Measurements from ENCODE around the gene HOXA9.

HOXA9 gene

DNA sequence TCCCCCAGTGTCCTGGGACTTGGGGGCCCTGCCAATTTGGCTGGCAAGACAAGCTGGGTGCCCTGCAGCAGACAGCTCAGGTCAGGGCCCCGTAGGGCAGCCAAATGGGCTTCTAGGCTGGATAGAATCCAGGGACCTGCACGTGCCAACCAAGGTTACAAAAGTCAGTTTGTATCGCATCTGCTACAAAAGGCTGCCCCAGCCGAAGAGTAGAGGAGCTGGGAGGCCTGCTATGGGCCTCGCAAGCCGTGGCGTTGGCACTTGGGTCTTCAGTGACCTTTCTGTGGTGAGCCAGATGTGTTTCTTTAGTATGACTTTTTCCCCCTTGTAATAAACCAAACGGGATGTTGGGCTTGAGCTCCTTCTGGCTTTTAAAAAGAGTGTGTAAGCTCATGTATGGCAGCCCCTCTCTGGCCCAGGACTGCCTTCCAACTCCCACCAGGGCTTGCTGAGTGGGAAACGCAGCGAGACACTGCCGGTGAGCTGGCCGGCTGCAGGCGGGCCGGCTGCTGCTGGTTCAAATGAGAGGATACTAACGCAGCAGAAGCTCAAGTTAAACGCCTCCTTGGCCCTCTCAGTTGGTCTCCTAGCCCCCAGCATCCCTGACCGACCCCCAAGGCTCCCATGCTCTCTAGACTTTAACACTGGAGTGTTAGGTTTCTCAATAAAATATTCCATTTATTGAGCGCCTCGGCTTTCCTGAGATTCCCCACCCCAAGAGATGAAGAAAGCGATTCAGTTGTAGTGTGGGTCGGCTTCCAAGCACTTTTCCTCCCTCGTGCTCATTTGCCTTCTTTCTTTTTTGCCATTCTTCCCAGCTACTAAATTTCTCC lies 11.8 kb upstream of the HOXA9 start:
- peak; percentile 19 for DNase-seq (ENCODE audit: low read depth)

DNA sequence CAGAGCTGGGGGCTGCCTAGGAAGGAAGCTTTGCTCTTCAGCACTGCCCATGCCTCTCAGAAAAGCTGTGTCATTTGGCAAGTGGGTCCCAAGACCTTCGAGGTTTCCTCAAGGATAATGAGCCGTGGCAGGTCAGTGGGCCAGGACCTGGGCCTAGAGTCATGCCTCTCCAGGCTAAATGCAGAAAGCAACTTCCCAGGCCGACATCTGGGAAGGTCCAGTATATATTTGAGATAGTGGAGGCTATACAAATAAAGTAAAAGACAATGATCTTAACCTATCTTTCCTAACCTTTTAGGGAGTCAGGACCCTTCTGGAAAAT lies 11.1 kb upstream of the HOXA9 start:
- DNase-seq (ENCODE audit: low read depth): no peak

DNA sequence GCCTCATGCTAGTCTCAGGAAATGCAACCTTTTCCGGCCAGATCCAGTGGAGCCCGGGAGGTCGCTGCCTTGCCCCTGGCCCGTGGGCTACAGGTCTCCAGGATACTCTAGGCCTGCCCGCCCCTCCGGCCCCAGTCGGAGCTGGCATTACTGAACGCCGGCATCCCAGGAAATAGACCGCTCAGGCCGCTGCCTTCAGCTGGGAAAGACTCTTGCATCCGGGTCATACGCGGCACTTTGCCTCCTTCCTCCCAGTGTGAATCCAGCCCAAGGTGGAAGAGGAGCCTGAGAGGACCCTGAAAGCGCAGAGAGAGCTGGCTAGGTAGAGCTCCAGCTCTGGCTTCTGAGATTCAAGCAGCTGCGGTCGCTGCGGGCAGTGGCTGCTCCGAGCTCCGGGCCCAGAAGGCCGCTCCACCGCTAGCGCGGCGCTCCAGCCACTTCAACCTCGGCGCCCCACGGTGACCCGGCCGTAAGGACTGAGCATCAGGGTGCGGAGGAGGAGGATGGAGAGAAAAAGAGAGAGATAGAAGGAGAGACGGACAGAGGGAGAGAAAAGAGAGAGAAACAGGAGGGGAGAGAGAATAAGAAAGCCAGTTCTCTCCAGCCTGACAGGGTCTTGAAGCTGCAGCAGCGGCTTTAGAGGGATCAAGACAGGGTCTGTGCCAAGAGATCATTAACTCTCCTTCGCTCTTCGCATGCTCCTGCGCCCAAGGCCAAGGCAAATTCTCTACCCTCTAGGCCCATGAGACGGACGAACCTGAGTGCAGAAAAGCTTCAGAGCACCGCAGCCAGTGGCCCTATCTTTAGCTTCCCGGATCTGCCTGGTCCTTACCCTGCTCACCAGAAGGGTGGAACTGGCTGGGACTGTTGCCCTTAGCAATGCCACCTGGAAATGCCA lies 10.5 kb upstream of the HOXA9 start:
- peak; percentile 37 for DNase-seq (ENCODE audit: low read depth)

DNA sequence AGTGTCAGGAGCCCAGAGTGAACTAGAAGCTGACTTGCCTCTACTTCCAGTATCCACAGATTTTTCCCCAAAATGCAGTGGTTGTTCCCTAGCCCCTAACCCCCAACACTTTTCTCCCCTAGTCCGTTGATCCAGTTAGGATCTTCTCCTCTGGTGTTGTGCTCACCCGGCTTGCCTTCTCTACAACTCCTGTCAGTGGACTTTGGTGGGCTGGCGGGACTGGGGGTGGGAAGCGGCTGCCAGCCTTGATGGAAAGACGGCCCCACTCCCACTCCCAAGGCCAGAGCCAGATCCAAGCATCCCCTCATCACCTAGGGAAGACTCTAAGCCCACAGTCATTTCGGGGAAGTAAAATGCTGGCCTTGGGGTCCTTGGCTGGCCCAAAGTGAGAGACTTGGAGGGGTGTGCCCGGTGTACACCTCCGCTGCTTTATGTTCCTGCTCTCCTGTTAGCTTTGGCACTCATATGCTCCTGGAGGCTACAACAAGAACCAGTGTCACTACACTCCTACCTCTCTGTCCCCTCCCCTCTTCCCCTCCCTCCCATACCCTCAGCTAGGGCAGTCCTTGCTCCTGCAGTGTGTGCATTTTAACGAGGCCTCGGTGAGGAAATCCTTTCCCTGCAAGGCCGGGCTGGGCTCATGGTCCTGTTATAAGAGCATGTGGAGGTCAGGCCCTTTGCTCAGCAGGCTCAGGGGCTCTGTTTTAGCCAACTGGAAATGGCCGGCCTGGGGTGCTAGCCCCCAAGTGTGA lies 9.7 kb upstream of the HOXA9 start:
- DNase-seq (ENCODE audit: low read depth): peak; percentile 66

DNA sequence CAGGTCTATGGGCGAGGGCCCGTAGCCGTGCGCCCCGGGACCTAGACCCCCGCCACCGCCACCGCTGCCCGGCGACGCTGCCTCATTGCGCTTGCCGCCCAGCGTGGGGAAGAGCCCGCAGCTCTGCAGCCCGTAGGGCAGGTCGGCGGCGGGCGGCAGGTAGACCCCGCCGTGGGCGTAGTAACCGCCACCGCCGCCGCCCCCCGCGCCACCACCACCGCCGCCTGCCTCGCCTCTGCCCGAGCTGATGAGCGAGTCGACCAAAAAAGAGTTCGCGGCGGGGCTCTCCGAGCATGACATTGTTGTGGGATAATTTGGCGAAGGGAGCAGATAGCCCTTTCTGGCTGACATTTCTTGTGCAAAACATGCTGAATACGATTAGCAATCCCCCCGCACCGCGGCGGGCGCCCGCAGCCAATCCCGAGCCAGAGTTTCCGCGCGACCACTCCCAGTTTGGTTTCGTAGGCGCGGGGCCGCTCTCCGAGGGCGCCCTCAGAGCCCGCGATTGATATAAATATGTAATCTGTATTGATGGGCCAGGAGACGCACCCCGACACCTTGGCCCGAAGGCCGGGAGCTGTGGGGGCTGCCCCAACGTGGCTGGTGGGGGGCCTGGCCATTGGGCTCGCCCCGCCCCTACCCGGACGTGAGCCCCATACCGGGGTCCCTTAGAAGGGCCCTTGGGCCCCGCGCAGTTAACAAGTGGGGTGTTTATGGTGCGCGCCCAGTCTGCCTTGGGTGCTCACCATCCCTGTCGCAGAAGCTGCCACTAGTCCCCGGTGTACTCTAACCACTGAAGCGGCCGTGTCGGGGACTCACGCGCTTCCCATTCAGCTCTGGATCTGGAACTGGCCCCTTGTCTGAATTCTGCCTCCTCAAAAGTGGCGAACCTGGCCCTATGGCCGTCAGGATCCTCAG lies 8.9 kb upstream of the HOXA9 start, which contains the start of gene HOXA10:
Gene HOXA10, minus strand, starts transcription at position 365 of the 918 bp plus-strand sequence. Its CDS starts 14 bp downstream, at position 351.
- peak; percentile 58 for DNase-seq (ENCODE audit: low read depth)

DNA sequence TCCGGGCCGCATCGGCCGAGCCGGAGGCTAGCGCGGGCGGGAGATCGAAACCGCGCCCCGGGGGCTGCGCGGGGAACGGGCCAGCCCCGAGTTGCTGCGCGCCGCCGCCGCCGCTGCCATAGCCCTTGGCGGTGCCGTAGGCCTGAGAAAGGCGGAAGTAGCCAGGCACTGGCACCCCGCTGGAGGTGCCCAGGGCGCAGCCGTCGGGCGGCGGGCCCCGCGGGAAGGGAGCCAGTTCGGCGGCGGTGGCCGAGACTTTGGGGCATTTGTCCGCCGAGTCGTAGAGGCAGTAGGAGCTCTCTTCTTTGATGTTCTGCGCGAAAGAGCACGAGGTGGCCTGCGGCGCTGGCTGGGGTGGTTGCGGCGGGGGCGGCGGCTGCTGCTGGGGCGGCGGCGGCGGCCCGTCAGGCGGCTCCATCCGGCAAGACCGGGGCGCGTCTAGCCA lies 8.2 kb upstream of the HOXA9 start:
- DNase-seq (ENCODE audit: low read depth): peak; percentile 4

DNA sequence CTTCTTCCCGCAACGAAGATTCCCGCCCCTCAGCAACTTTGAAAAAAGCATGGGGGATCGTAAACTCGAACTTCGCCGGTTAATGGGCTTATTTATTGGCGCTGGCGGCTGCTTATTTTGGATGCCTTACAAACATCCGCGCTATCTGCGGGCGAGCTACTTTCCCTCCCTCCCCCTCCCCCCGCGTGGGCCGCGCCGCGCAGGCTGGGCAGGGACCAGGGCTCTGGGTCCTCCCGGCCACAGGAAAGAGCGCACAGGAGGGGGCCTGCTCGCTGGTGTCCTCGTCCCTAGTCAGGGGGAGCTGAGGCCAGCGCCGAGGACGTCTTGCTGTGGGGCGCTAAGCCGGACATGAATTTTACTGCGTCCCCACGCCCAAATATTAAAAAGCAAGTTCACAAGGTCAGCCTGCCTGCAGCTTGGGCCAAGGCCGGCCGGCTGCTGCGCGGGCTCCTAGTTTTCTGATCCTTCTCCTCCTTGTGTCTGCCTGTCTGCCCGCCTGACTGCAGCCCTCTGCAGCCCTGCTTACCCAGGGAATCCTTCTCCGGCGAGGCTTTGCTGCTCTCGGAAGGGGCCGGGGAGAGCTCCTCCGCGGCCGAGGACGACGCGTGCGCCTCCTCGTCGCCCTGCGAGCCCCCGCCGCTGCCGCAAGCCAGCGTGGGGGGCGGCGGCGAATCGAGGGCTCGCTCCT lies 7.6 kb upstream of the HOXA9 start:
- peak; percentile 87 for DNase-seq (ENCODE audit: low read depth)

DNA sequence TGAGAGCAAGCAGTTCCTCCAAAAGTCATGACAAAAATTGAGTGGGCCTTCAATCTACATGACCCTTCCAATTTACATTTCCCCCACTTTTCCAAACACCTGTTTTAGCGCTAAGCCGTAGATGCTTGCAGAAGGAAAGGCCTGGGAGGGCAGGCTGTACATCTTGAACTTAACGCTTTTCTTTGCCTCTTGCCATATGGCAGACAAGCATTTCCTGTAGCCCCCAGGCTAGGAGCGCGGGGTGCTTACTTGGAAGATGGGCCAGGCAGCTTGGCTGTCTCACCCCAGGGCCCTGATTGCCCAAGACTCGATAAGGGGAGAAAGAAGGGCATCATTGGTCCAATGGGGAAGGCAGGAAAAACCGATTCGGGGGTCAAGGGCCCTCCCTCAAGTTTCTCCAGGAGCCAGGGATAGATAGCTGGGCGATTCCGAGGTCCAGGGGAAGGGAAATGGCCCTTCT lies 7.0 kb upstream of the HOXA9 start:
- peak; percentile 40 for DNase-seq (ENCODE audit: low read depth)

DNA sequence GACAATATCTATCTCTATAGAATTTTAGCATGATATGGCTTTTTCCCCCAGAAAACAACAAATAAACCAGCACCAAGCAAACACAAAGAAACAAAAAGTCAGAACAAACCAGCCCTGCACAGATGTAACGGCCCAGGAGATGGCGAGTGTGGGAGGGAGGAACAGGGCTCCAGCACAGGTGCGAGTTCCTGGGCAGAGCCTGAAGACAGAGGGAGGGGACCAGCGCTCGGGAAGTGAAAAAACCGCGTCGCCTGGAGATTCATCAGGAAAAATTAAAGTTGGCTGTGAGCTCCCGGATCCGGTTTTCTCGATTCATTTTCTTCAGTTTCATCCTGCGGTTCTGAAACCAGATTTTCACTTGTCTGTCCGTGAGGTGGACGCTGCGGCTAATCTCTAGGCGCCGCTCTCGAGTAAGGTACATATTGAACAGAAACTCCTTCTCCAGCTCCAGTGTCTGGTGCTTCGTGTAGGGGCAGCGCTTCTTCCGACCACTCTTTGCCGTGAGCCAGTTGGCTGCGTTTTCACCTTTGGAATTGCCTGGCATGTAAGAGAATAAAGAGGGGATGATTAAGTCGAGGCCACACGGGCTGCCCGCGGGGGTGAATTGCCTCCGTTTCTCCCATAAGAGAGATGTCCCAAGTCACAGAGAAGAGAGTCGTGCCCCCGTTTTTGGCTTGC lies 6.4 kb upstream of the HOXA9 start:
- DNase-seq (ENCODE audit: low read depth): peak; percentile 35

DNA sequence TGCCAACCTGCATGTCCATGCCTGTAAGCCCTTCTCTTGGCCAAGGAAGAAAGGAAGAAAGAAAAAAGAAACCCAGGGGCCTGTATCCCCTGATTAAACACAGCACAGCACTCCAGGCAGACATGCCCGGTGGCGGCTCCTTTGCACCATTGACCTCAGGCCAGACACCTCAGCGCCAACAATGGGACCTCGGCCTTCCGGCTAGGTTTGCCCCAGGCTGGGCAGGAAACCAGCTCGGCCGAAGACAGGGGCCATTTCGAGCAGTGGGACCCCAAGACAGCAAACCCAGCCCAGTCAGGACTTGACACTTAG lies 5.9 kb upstream of the HOXA9 start:
- DNase-seq (ENCODE audit: low read depth): peak; percentile 26

DNA sequence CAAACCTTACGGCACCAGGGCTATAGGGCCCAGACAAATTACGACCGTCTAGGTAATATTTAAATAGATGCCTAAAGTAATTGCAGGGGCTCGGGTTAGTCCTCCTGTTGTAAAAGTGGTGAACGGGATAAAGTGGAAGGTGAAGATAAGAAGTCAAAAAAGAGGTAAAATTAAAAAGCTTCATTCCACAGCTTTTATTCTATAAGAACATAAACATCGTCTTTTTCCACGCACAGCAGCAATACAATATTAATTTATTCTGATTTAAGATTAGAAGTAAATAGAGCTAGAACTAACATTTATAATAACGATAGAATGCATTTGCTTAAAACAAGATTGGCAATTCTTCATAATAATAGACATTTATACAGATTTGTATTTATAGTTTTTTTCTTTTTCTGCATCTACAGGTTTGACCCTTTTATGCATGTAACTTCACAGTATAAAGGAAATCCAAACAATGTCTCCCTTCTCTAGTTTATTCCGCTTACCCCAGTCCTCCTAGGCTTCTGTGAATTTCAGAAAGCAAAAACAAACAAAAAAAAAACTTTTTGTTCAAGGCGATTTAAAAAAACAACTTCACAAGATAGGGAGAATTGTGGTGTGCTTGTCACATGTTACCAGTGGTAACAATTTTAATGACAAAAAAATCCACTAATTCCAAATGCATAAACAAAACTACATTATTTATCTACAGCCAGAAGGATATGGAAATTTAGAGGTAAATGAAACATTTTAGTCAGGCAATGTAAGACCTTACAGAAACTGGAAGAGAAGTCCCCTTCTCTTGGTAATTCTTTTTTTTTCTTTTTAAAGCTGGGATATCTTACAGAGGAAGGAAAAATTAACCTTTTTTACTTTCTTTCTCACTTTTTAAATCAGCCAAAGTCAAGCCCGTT lies 5.3 kb upstream of the HOXA9 start:
- DNase-seq (ENCODE audit: low read depth): peak; percentile 3

DNA sequence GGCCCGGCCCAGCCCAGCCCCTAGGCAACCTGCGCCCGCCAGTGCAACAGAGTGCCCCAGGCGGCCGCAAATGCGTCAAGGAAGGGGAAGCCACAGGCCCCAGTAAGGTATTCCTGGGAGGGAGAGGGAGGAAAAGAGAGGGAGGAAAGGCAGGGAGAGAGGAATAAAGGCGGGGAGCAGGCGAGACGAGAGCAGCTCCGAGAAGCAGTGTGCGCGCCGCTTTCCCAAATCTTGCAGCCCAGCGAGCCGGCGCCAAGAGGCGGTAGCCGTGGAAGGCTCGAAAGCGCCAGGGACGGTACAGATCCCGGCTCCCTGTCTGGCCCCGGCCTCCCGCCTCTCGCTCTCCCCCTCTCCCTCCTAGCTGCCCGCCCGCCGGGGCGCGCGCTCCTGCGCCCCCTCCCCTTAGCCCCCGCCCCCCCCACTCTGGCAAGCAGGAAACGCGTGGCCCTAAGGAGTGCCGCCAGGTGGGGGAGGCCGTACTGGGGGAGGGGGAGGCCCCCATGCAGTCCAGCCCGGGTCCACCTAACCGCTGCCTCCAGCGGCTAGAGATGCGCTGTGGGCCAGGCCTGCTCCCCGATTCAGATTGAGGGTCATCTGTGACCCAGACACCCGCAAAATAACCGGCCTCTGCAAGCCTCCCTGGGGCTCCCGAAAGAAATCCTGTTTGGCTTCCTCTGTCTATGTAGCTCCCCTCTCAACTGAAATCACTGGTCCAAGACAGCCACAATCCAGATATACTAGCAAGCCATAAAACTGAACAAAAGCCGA lies 4.5 kb upstream of the HOXA9 start:
- DNase-seq (ENCODE audit: low read depth): peak; percentile 29

DNA sequence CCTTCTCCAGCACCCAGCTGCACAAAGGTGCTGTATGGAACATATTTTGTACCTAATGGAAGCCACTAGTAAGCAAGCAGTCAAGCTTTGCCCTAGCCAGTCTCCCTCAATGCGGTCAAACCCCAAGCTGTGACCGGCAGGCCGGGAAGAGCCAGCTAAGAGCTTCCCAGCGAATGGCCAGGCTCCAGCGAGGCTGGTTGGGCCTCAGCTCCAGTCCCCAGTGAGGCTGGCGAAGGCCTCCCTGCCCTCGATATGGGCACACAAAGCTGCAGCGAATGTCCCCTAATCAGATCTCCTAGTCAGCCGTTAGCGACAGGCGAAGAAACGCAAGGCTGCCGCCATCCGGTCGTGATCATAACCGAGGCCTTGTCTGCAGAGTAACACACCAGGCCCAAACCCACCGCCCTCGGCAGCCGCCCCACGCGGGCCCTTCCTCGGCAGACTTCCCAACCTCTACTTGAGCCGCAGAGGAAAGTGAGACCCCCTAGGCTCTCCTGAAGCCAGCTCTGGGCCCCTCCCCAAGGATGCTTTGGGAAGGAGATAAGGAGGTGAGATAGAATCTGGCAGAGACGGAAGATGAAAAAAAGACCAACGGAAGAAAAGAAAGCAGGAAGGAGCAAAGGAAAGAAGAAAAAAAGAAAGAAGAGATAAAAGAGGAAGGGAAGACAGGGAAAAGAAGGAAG lies 3.1 kb upstream of the HOXA9 start:
- peak; percentile 53 for DNase-seq (ENCODE audit: low read depth)

DNA sequence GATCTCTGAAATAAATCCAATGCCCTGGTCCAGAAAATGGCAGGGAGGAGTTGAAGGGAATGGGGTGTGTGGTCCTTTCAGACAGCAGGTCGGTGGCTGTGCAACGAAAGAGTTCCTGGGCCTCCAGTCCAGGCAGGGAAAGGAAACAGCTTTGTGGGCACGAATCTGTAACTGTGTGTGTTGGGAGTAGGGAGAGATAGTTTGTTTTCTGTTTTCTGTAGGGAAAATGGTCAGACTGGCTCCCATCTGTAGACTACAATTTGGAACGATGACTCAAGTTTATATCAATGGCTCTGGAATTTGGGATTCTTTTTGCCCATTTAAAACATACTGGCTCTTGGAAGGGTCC lies 2.6 kb upstream of the HOXA9 start:
- DNase-seq (ENCODE audit: low read depth): peak; percentile 60

DNA sequence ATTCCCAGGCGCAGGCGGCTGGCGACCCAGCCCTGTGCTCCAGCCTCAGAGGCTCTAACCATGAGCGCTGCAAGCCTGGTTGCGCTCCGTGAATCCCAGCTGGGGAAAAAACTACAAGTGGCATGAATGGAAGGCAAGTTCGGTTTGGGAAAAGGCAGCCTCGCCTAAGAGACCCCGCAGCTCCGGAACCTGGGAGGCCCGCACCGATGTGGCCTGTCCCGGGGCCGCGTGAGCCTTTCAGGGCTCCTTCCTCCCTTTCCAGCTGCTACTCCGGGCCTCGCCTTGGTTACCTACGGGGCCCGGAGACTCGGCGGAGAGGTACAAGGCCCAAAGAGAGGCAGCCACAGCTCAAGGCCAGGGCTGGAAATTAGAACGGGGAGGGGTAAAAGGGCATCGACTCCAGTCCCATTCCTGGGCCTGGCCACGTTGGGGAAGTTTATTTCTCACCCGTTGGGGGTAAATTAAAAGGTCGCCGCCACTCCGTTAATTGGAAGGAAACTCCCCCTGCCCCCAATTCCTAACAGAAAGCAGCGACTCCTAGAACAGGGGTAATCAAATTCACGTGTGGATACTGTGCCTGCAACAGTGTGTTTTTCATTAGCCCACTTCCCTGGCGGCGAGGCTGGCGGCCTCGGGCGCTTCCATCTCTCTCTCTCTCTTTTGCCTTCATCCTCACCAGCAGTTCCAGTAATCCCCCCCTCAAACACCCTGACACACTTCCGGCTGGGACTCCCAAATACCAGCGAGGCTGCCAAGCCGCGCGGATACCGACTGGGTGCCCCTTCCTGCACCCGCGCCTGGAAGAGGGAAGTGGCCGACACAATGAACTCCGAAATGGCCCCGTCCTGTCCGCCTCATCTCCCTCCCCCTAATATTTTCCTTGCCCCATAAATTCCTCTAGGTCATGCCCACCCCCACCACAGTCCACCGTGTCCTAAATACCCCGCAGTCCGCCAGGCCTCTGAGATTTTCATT lies 1.5 kb upstream of the HOXA9 start:
- peak; percentile 48 for DNase-seq (ENCODE audit: low read depth)

DNA sequence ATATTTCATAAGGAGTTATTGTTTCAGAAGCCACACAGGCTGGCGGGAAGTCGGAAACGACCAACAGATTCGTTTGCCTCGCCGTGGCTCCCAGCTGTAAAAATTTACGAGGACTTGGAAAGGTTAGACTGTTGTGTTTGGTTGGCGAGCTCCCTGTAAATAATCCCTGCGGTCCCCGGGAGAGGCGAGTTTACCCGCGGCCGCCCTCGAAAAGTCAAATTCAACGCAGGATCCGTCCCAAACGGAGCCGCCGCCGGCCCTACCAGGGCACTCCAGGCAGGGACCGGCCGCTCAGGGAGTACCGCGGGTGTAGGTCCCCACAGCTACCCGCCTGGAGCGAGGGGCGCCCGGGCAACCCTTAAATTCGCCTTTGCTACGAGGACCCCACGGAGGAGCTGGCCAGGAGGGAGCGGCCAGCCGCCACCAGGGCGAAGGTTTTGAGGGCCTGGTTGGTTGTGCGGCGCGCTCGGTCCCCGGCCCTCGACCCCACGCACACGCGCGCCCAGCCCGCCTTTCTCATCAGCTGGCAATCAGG lies 726 bp upstream of the HOXA9 start:
- DNase-seq (ENCODE audit: low read depth): peak; percentile 90
